Anterior cingulate cortex (tissue), 58 donors: ENCODE measurements around the gene ALG3.
A peak's percentile ranks its signal among the peaks of the same experiment; 100 is the strongest.
"Not testable (repeated sequence)": the region's sequence is repeated elsewhere in the genome, so short reads cannot be mapped to it uniquely, and the experiment has no call there.

Experiments
- DNase-seq, 58 donors: peaks; one replicate each; lab custom pipeline; 2025; lab: John Stamatoyannopoulos, UW

The ALG3 gene

DNA sequence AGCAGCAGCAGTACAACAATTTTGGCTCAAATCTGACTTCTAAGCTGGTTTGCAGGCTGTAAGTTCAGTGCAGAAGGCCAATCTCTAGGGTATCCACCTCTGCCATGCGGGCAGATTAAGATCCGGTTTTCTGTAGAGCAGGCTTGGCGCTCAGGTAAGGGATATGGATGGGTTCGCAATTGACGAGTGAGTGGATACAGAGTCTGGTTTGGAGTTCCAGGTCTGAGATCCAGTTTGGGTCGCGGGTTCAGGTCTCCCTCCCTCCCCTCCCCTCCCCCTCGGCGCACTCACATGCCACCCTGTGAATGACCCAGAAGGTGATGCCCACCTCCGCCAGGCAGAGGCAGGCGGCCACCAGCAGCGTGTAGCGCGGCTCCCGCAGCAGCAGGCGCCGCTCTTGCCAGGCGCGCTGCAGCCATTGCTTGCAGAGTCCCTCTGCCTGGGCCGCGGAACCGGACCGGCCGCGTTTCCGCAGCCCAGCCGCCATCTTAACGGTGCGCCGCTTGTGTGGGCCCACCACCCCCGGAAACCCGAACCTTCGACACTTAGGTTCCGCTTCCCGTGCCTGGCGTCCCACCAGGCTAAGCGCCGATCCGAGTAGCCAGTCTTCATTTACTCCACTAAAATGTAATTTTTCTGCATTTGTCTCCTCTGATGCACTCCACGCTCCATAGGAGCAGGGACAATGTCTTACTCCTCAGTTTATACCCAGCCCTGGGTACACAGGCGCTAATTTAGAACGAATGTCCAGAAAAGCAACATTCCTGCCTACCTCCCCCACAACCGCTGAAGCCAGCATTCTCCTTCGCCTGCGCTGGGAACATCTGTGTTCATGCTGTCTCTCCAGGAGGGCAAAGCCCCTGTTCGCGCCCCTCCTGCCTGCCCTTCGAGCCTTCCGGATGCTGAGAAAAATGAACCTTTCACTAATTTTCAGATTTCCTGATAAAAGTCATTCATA is at the start of gene ALG3:
Gene ALG3 (minus strand): TSS at position 509 of the 958 bp plus-strand sequence. CDS start 22 bp downstream, at position 487.
- peak in 55 of 58 donors; percentile 20 to 86 (median 69) for DNase-seq

DNA sequence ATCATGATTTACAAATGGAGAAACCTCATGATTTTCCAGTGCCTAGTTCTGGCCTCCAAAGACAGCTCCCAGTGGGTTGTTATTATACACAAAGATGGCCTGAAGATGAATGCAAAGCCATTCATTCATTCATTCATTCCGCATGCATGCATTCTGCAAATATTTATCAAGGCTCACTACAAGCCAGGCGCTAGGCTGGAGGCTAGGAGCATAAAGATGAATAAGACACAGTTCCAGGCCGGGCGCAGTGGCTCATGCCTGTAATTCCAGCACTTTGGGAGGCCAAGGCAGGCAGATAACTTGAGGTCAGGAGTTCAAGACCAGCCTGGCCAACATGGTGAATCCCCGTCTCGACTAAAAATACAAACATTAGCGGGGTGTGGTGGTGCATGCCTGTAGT is 47.9 kb upstream of the ALG3 start:
- no peak for DNase-seq

DNA sequence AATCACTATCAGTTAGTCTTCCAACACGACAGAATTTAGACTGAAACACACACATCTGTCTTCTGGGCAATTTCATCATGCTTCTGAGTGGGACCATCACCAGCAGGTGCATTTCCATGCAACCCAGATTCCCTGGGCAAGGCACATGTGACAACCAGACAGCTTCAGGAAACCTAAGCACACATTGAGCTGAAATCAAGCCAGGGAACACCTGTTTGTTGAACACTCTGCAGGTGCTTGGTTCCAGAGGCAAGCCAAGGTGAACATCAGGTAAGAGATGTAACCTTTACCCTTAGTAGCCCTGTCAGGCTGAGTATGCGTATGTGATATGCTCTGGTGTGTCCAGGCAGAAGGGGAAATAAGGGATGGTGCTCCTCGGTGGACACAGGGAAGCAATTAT is 47.0 kb upstream of the ALG3 start:
- no peak for DNase-seq

DNA sequence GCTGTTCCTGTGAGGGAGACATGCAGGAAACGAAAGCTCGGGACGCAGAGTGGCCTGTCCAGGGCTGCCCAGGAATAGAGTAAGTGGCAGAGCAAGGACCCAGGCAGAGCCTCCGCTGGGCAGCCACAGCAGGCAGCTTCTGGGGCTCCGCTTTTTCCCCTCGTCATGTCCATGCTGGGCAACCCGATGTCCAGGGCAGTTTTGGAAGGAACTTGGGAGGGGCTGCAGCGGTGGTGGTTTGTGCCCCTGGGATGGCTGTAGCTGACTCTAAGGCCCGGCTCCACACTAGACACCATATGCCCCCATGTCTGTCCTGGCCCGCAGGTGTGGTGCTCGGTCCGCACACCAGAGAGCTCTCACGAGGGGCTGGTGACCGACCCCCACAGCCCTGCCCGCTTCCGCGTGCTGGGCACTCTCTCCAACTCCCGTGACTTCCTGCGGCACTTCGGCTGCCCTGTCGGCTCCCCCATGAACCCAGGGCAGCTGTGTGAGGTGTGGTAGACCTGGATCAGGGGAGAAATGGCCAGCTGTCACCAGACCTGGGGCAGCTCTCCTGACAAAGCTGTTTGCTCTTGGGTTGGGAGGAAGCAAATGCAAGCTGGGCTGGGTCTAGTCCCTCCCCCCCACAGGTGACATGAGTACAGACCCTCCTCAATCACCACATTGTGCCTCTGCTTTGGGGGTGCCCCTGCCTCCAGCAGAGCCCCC is 43.1 kb upstream of the ALG3 start:
- no peak for DNase-seq

DNA sequence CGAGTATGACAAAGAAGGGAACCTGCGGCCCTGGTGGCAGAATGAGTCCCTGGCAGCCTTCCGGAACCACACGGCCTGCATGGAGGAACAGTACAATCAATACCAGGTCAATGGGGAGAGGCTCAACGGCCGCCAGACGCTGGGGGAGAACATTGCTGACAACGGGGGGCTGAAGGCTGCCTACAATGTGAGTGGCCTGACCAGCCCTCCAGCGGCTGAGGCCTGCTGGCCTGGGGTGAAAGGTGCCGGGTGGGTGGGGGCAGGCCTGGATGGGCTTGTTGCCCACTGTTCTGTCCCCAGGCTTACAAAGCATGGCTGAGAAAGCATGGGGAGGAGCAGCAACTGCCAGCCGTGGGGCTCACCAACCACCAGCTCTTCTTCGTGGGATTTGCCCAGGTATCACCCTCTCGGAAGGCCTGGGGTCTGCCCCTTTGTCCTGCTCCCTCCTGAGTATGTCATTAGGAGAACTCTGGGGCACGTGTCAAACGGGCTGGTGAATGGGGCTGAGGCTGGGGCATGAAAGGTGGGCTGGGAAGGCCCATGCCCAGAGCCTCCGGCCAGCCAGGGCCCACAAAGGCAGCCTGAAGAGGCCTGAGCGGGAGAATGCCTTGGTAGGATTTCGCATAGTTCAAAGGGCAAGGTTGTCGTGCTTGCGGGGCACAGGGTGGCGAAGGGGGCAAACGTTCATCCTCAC is 42.4 kb upstream of the ALG3 start:
- no peak for DNase-seq

DNA sequence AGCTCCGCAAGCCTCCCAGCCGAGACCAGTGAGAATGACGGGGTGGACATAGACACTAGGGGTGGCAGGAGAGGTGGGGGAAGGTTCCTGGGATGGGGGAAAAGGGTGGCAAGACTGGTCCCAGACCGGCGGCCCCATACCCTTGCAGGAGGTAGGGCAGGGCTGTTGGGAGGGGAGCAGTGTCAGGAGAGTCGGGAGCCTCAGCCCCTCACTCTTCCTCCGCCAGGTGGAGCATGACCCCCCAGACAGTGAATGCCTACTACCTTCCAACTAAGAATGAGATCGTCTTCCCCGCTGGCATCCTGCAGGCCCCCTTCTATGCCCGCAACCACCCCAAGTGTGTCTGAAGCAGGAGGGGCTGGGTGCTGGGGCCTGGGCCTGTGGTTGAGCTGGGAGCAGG is 41.6 kb upstream of the ALG3 start:
- DNase-seq: no peak

DNA sequence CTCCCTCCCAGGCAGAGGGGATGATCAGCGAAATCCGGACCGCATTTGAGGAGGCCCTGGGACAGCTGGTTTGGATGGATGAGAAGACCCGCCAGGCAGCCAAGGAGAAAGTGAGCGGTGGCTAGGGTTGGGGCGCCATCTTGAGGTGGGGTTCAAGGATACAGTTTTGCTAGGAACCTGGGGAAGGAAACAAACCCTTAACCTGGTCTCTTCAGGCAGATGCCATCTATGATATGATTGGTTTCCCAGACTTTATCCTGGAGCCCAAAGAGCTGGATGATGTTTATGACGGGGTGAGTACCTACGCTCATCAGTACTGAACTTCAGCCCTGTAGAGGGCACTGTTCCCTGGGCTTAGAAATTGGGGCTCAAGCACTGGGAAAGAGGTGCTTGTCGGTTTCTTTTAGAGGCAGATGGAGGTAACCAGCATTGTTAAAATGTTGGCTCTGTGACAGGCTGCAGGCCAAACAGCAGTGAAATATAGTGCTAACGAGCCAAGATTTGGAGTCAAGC is 40.7 kb upstream of the ALG3 start:
- peak in 34 of 58 donors; percentile 2 to 51 (median 16) for DNase-seq

DNA sequence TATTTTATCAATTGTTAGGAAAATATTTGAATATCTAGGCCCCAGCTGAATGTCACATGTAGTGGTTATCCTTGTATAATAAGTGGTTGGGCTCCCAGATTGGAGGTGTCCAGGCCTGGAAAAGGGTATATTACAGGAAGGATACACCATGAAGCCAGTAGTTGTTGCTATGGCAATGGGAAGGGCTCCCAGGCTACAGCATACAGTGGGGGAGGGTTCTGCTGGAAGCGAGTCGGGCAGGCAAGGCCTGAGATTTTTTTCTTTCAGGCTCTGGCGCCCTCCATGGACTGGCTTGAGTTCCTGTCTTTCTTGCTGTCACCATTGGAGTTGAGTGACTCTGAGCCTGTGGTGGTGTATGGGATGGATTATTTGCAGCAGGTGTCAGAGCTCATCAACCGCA is 35.9 kb upstream of the ALG3 start:
- peak in 50 of 58 donors; percentile 12 to 85 (median 58) for DNase-seq

DNA sequence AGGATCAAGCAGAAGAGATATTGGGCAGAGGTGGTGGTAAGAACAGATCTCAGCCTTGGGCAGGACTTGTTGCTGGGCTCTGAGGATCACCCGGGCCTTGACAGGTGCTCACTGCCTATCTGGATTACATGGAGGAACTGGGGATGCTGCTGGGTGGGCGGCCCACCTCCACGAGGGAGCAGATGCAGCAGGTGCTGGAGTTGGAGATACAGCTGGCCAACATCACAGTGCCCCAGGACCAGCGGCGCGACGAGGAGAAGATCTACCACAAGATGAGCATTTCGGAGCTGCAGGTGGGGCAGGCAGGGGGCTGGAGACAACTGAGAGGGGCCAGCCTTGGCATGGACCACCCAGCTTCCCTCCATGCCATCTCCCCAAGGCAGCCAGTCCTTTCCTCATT is 34.9 kb upstream of the ALG3 start:
- DNase-seq: no peak

DNA sequence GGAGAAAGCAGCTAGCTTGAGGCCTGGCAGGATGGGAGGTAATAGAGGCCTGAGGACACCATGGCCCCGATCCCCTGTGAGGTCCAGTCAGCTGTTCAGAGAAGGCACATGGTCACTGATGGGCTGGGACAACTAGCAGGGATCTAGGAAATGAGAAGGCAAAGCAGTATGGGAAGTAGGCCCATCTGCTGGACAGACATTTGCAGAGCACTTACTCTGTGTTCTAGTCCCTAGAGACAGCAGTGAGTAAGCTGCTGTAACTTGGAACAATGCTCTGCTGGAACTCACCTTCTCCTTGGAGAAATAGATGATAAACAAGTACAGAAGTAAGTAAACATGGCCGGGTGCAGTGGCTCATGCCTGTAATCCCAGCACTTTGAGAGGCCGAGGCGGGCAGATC is 34.2 kb upstream of the ALG3 start:
- no peak for DNase-seq

DNA sequence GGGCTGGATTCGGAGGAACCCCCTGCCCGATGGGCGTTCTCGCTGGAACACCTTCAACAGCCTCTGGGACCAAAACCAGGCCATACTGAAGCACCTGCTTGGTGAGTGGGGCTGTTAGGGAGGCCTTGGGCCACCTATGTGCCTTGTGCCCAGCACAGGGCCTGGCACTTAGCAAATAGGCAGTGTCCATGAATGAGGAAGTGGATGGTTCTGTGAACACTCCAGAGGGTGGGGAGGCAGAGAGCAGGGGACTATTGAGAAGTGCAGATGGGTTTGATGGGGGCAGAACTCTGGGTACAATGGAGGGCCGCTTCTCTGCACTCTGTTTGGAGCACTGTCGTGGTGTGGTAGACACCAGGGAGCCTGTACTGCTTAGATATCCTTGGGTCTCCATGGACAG is 28.6 kb upstream of the ALG3 start:
- DNase-seq: no peak

DNA sequence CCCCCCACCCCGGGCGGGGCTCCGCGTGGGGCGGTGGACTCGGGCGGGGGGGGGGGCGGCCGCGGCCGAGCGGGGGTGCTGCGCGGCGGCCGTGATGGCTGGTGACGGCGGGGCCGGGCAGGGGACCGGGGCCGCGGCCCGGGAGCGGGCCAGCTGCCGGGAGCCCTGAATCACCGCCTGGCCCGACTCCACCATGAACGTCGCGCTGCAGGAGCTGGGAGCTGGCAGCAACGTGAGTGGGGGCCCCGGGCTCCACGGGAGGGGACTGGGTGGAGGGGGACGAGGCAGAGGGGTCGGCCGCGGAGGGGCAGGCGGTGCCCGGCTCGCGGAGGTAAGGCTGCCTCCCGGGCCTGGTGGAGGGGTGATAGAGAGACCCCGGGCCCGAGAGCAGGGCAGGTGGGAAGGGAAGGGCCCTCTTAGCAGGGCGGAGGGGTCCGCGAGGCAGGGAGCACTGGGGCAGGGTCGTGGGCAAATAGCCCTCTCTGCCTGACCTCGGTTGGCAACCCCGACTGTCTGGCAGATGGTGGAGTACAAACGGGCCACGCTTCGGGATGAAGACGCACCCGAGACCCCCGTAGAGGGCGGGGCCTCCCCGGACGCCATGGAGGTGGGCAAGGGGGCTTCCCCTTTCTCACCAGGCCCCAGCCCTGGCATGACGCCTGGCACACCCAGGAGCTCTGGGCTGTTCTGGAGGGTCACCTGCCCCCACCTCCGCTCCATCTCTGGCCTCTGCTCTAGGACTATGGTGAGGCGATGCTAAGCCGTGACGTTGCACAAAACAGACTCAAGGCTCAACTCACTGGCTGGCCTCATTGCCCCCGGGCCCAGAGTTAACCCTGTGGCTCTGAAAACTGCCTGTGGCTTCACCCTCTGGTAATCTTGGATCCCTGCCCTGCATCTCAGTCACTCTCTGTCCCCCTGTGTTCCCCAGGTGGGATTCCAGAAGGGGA is 27.5 kb upstream of the ALG3 start, which contains the start of gene ECE2:
Gene ECE2 (plus strand): TSS at position 62 of the 950 bp plus-strand sequence. CDS start 132 bp downstream, at position 194.
- peak in 1 of 58 donors; percentile 19 for DNase-seq

DNA sequence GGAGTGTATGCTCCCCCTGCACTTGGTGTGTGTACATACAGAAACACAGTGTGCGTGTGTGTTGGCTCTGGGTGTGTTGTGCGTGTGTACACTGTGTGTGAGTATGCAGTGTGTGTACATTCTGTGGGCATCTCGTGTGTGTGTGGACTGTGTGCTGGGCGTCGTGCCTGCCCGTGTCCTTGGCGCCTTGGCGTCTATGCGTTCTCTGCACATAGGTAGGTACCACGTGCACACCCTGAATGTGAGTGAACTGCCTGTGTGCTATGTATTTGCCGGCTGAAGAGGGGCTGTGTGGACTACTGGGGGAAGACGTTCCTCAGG is 26.6 kb upstream of the ALG3 start:
- DNase-seq: no peak

DNA sequence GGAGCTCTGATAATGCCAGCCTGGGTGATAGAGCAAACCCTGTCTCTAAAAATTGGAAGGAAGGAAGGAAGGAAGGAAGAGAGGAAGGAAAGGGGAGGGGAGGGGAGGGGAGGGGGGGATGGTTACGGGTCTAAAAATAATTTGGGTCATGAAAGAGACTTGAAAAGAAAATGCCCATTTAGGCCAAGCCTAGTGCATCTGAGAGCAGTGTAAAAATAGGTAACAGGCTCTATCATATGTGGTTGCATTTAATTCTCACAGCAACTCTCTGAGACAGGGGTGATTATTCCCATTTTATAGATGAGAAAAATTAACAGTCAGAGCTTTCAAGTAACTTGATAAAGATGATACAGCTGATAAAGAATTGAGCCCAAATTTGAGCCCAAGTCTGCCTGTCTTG is 23.5 kb upstream of the ALG3 start:
- no peak for DNase-seq

DNA sequence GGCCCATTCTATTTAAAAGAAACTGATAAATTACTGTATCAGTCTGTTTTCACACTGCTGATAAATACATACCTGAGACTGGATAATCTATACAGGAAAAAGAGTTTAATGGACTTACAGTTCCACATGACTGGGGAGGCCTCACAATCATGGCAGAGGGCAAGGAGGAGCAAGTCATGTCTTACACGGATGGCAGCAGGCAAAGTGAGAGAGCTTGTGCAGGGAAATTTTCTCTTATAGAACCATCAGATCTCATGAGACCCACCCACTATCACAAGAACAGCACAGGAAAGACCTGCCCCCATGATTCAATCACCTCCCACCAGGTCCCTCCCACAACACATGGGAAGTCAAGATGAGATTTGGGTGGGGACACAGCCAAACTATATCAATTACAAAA is 18.5 kb upstream of the ALG3 start:
- DNase-seq: not testable (repeated sequence)

DNA sequence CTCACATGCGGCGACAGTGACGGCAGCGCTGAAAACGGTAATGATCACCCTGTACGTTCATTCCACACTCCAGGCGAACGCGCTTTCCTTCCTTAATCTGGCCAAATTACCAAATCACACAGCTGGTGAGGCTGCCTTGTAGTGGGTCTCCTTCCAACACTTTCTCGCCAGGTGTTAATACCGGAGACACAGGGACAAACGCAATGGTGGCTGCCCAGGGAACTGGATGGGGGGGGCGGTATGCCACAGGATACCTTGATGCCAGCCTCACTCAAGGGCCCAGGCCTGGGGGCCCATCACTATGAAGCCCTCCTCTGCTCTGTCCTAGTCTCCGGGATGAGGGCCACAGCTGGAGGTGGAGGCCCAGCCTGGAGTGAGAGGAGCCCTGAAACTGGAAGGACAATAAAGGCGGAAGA is 14.0 kb upstream of the ALG3 start:
- DNase-seq: peak in 1 of 58 donors; percentile 18

DNA sequence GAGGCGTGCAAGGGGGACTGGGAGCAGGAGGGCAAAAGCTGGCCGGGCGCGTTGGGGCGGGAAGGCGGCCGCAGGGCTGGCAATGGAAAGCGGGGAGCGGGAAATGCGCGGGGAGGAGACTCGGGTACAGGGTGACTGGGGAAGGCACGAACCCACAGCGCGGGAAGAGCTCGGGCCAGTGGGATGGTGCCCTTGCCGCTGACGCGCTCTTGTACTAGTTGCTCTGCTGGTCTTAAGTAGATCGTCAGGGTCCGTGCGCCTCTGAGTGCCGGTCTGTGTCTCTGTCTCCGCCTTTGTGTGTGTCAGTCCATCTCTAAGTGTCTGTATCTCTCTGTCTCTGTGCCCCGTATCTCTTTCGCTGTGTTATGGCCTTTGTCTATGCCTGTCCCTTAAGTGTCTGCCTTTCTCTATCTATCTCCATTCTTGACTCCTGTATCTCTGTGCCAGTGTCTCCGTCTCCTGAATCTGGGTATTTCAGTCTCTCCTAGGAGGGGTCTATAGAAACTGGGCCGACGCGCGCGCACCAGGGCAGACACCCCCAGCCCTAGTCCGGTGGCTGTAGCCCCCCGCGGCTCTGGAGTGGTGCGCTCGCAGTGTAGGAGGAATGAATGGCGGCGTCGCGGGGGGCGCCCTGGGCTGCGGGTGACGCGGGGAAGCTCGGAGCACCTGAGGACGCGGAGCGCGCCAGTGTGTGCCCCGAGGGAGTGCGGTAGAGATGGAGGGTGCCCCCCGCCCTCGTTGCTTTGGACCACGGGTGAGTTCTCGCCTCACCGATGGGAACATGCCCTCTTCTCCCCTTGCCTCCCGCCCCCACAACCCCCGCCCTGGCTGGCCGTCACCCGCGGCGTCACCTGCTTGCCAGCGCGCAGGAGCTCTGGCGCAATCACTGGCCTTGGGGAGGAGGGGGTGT is 13.3 kb upstream of the ALG3 start:
- peak in 1 of 58 donors; percentile 16 for DNase-seq

DNA sequence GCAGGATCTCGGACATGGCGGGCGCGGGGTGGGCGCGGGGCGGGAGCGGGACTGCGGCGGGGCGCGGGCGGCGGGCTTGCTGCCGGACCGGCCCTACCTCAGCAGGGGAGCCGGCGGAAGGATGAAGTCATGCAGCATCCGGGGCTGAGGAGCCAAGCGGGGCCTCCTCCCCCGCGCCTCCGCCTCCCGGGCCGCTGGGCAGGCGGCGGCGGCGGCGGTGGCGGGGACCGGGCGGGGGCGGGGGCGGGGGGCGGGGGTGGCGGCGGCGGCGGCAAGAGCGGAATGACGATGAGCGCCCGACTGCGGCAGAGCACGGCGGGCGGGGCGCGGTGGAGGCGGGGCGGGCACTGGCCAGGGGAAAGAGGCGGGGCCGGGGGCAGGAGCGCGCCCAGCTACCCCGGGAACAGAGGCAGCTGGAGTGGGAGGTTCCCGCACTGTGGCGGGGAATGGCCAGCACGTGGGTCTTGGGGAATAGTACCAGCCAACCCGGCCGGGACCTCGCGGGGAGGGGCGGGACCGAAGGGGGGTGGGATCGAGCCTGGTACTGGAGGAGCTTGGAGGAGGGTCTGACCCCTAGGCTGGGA is 12.6 kb upstream of the ALG3 start, which contains the start of gene CAMK2N2:
Gene CAMK2N2 (minus strand): TSS at position 284 of the 584 bp plus-strand sequence. CDS start 268 bp downstream, at position 16.
- peak in 44 of 58 donors; percentile 19 to 71 (median 50) for DNase-seq
